B cell (primary cell): ENCODE results near the gene MRTFA. TPM values are rescaled to one million over a fixed set of nuclear protein-coding genes. Genes with fewer than 3 reads are reported as not detected.

Experiments
- ATAC-seq: fragments of 200-7000 bp; cut with Tn5 transposase; one replicate; pipeline ENCODE4 v1.10.0; 2021; ENCODE audit warnings: low read depth, mild to moderate bottlenecking, moderate number of reproducible peaks, moderate library complexity
- CTCF ChIA-PET: fragments of 350-600 bp; sonication (Branson Sonifier 250); formaldehyde crosslinking; loops from one replicate; lab custom pipeline; 2021; ENCODE audit warnings: antibody characterized with exemption, inconsistent platforms; lab: Charles Lee
- POLR2A ChIA-PET: fragments of 350-600 bp; sonication (Branson Sonifier 250); formaldehyde crosslinking; loops from one replicate; lab custom pipeline; 2021; ENCODE audit warnings: antibody characterized with exemption; lab: Charles Lee
- DNase-seq: peaks from one replicate; pipeline ENCODE4 v3.0.0; 2013
- H2AFZ ChIP-seq: 2 replicates; pipeline ENCODE4 v1.6.1; 2012; ENCODE audit warnings: mild to moderate bottlenecking, low read depth, low read length; ENCODE audit not compliant: insufficient read depth, poor library complexity, severe bottlenecking
- H3K27ac ChIP-seq, 2 donors: 1 replicate in 1 of 2; 2 replicates in 1 of 2; pipeline ENCODE4 v1.5.1; 2012 to 2013; ENCODE audit warnings: low read length in 2 of 2, mild to moderate bottlenecking in 2 of 2, moderate library complexity in 1 of 2
- H3K27me3 ChIP-seq, 4 experiments: fragments of 200-600 bp in 1 of 4; sonication (generic) in 1 of 4; replicated peaks in 1 of 4; 1 replicate in 2 of 4; 2 replicates in 2 of 4; pipeline versions ENCODE4 v1.6.1 to v1.7.0; 2013 to 2016; ENCODE audit warnings: low read length in 3 of 4, mild to moderate bottlenecking in 2 of 4, mixed read lengths in 1 of 4, moderate library complexity in 1 of 4; ENCODE audit not compliant: insufficient read depth in 4 of 4, control insufficient read depth in 3 of 4; ENCODE audit errors: control extremely low read depth in 1 of 4
- H3K36me3 ChIP-seq, 2 experiments: replicated peaks in 1 of 2; 1 replicate in 1 of 2; 2 replicates in 1 of 2; pipeline versions ENCODE4 v1.6.1 to v1.7.1; 2013; ENCODE audit warnings: low read length in 1 of 2; ENCODE audit not compliant: insufficient read depth in 2 of 2, control insufficient read depth in 1 of 2; ENCODE audit errors: control extremely low read depth in 1 of 2, extremely low read depth in 1 of 2
- H3K4me1 ChIP-seq, 2 donors: fragments of 200-600 bp in 1 of 2; sonication (generic) in 1 of 2; 1 replicate in 1 of 2; 2 replicates in 1 of 2; pipeline versions ENCODE4 v1.5.1 to v1.6.1; 2013 to 2017; ENCODE audit warnings: low read length in 2 of 2; ENCODE audit not compliant: control insufficient read depth in 2 of 2, insufficient read depth in 2 of 2
- H3K4me2 ChIP-seq: replicated peaks from 2 replicates; pipeline ENCODE3; 2012; ENCODE audit warnings: mild to moderate bottlenecking, low read depth, low read length; ENCODE audit not compliant: poor library complexity, severe bottlenecking
- H3K4me3 ChIP-seq, 5 experiments: fragments of 200-600 bp in 1 of 5; sonication (generic) in 1 of 5; 1 replicate in 3 of 5; 2 replicates in 2 of 5; pipeline versions ENCODE4 v1.5.1 to v1.7.0; 2011 to 2016; ENCODE audit warnings: low read length in 4 of 5, mild to moderate bottlenecking in 4 of 5, low read depth in 2 of 5, control low read depth in 1 of 5, moderate library complexity in 1 of 5; ENCODE audit not compliant: insufficient read depth in 1 of 5; ENCODE audit errors: control extremely low read depth in 1 of 5, extremely low read depth in 1 of 5
- H3K79me2 ChIP-seq: fragments of 200-600 bp; sonication (generic); one replicate; pipeline ENCODE4 v1.6.0; 2016; ENCODE audit warnings: low read length; ENCODE audit not compliant: control insufficient read depth, insufficient read depth
- H3K9ac ChIP-seq: fragments of 200-600 bp; sonication (generic); 2 replicates; pipeline ENCODE4 v1.6.1; 2017; ENCODE audit warnings: mild to moderate bottlenecking, low read length, moderate library complexity
- H3K9me3 ChIP-seq, 3 donors: one replicate each; pipeline versions ENCODE4 v1.6.1 to v1.7.1; 2013; ENCODE audit warnings: low read length in 2 of 3; ENCODE audit not compliant: control insufficient read depth in 2 of 3, insufficient read depth in 1 of 3; ENCODE audit errors: control extremely low read depth in 1 of 3
- H4K20me1 ChIP-seq: 2 replicates; pipeline ENCODE4 v1.6.0; 2012; ENCODE audit warnings: mild to moderate bottlenecking, low read length; ENCODE audit not compliant: insufficient read depth, control insufficient read depth, poor library complexity, severe bottlenecking
- H3K27ac Mint-ChIP-seq: one replicate; pipeline ENCODE4 v1.8.0; 2021; ENCODE audit warnings: mixed read lengths
- H3K27me3 Mint-ChIP-seq: one replicate; pipeline ENCODE4 v1.8.0; 2021; ENCODE audit warnings: mixed read lengths
- H3K4me1 Mint-ChIP-seq: one replicate; pipeline ENCODE4 v1.8.0; 2021; ENCODE audit warnings: mixed read lengths
- H3K4me3 Mint-ChIP-seq: one replicate; pipeline ENCODE4 v1.8.0; 2021; ENCODE audit warnings: mixed read lengths
- H3K9me3 Mint-ChIP-seq: one replicate; pipeline ENCODE4 v1.8.0; 2022; ENCODE audit warnings: mixed read lengths; ENCODE audit not compliant: insufficient read depth
- CTCF ChIP-seq: fragments of 200-600 bp; IDR thresholded peaks from one replicate; pipeline ENCODE4 v1.8.0; 2022; ENCODE audit warnings: antibody characterized with exemption, mild to moderate bottlenecking
- EZH2 ChIP-seq: IDR thresholded peaks from 2 replicates; pipeline ENCODE4 v1.6.1; 2012; ENCODE audit warnings: borderline replicate concordance, low read depth, mild to moderate bottlenecking, moderate library complexity, low read length; ENCODE audit not compliant: insufficient read depth, poor library complexity, severe bottlenecking
- WGBS: methylation state at CpG from one replicate; pipeline ENCODE4 v1.1.5; 2013; ENCODE audit warnings: missing lambda C conversion rate; ENCODE audit not compliant: insufficient coverage; 5-methylcytosine and 5-hydroxymethylcytosine counted together
- intact Hi-C: fragments of 100-400 bp; cut with micrococcal nuclease; formaldehyde crosslinking; loops from one replicate; pipeline ENCODE4 v1.10.0; 2022
- polyA plus RNA-seq: library from polyadenylated mRNA; depleted of rRNA; stranded (reverse); fragments of >200 nt; gene quantifications from 2 replicates; pipeline ENCODE4 v1.2.3, GENCODE V29; 2012
- total RNA-seq, 2 donors: library from RNA; stranded (reverse); fragments of 120-200 nt in 1 of 2; gene quantifications; 1 replicate in 1 of 2; 2 replicates in 1 of 2; pipeline versions ENCODE4 v1.2.3 to v1.2.4, GENCODE V29; 2013 to 2022

MRTFA gene
- total and polyA plus RNA-seq, 2 donors (not counting 1 experiment from before 2014, with no cell fraction given), result 28.9 to 82.6 TPM

- Histone ChIP-seq H3K4me1 (peaks cover 0 to under 1% of the 10 kb centered on the region in 2 donors), H3K36me3 (no peaks in the 10 kb centered on the region), H3K4me3 (no peak overlapping the region), H3K27me3 (no peaks in the 10 kb centered on the region), H2AFZ (no peak overlapping the region), H3K9me3 (peaks cover 0 to 3% (median 0%) of the 10 kb centered on the region in 3 donors), H3K79me2 (peaks cover 35% of the 10 kb centered on the region), H4K20me1 (no peaks in the 10 kb centered on the region), H3K9ac (no peak overlapping the region), H3K4me2 (no peak overlapping the region), H3K27ac (no peak overlapping the region)
- Mint-ChIP-seq H3K27me3 (no peaks in the 10 kb centered on the region), H3K9me3 (no peaks in the 10 kb centered on the region), H3K27ac (no peak overlapping the region), H3K4me1 (peaks cover 17% of the 10 kb centered on the region), H3K4me3 (no peak overlapping the region)
- ChIA-PET CTCF (interaction anchor here (0.8 to 5.3 kb wide), 29 partner anchors 8 to 374 kb away, joined by 3 to 113 read pairs (median 4); no protein-coding TSS in a partner anchor), POLR2A (no interaction called here)
- ATAC-seq (peak; percentile 24), DNase-seq (no peak)
- no CpG with 5 or more reads among the region's 9 CpGs for WGBS
- intact Hi-C loops, result loop anchor here (1.0 to 10.0 kb wide), 4 partner anchors 88 to 370 kb away; no protein-coding TSS in a partner anchor
- no peak for TF ChIP-seq EZH2
- TF ChIP-seq CTCF, result no peak
Observed at GRCh38 chr22:40524392-40525249, 111.9 kb downstream of the MRTFA start.

- H3K4me1 Mint-ChIP-seq, result peaks cover 29% of the 10 kb centered on the region
- POLR2A ChIA-PET, result no interaction called here
- intact Hi-C loops, result loop anchor here (10.0 kb wide), 2 partner anchors 243 to 373 kb away; no protein-coding TSS in a partner anchor
Observed at GRCh38 chr22:40522141-40522540, 114.4 kb downstream of the MRTFA start.

More at GRCh38 chr22:40522141-40522540, 114.4 kb downstream of the MRTFA start:
- H3K9me3 Mint-ChIP-seq, result no peaks in the 10 kb centered on the region
- Histone ChIP-seq H3K4me1 (peaks cover 7 to 8% of the 10 kb centered on the region in 2 donors), H3K4me2 (no peak overlapping the region), H3K79me2 (peaks cover 37% of the 10 kb centered on the region), H4K20me1 (no peaks in the 10 kb centered on the region), H3K36me3 (peaks cover 0 to 7% of the 10 kb centered on the region in 2 experiments), H3K27me3 (no peaks in the 10 kb centered on the region), H3K27ac (no peak overlapping the region), H3K9ac (no peak overlapping the region), H3K9me3 (peaks cover 0 to 3% (median 0%) of the 10 kb centered on the region in 3 donors), H3K4me3 (no peak overlapping the region), H2AFZ (no peak overlapping the region)
- CTCF ChIA-PET, result interaction anchor here (2.2 kb wide), 1 partner anchor 124 kb away, joined by 7 read pairs; no protein-coding TSS in a partner anchor
- H3K27ac Mint-ChIP-seq, result no peak overlapping the region
- H3K4me3 Mint-ChIP-seq, result no peak overlapping the region
- ATAC-seq, result no peak
- no CpG with 5 or more reads among the region's 2 CpGs for WGBS
- no peaks in the 10 kb centered on the region for H3K27me3 Mint-ChIP-seq
- TF ChIP-seq CTCF (no peak), EZH2 (no peak)
- no peak for DNase-seq
